HL-60/S4 treated with phorbol 12-myristate 13-acetate at 8.2 ng/mL for 4 days and 3 days (cell line): ENCODE data around the gene IFIT1B.
"Not testable (repeated sequence)": the region's sequence is repeated elsewhere in the genome, so short reads cannot be mapped to it uniquely, and the experiment has no call there.

Experiments used
- in situ Hi-C: fragments of 300-500 bp; cut with MboI; formaldehyde crosslinking; loops from 2 replicates; pipeline ENCODE4 v1.15.0; 2022; ENCODE audit warnings: low sequenced_read_pairs

The IFIT1B gene

GRCh38 chr10:89377705-89378637, at the start of gene IFIT1B:
TSS of gene IFIT1B (plus strand) at chr10:89378056. CDS start at chr10:89378136, 80 bp downstream.
- in situ Hi-C loops = no loop called here

GRCh38 chr10:89329151-89329550, 48.7 kb upstream of the IFIT1B start:
- in situ Hi-C loops = no loop called here

DNA sequence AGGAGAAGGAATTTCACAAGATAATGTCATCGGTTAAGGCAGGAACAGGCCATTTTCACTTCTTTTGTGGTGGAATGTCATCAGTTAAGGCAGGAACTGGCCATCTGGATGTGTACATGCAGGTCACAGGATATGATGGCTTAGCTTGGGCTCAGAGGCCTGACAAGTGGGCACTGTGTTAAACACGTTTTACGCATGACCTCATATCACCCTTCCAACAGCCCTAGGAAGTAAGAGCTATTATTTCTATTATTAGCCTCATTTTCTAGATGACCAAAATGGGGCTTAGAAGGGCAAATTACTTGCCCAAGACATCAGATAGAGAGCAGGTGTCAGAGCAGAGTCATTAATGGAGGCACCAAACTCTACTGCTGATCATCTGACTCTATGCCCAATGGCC, 47.8 kb upstream of the IFIT1B start:
- in situ Hi-C loops = not testable (repeated sequence)

DNA sequence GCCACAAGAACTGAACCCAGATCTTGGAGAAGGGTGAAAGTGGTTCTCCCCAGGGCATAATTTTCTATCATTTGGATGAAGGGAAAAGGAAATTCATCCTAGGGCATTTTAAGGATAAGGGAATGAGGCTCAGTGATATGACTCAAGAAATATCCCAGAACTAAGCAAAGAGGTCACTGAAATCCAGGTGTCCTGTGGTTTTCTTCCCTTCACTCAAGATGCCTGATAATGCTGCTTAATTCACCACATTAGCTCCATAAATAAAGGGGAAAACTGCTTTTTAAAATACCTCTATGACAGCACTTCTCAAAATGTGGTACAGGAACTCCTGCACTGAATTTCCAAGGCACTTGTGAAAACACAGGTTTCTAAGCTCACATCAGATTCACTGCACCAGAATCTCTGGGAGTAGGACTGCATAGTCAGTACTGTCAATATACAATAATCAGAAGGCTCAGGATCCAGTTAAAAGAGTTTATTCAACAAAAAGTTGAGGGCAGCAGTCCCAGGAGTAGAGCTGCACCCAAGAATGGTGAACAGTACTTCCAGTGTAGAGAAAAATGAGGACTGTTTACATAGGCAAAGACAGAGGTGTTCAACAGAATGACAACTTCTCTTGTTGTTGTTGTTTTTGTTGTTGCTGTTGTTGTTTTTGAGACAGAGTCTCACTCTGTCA, 47.2 kb upstream of the IFIT1B start:
- in situ Hi-C loops = no loop called here

- in situ Hi-C loops = not testable (repeated sequence)
Observed at GRCh38 chr10:89331487-89332122, 46.3 kb upstream of the IFIT1B start.

DNA sequence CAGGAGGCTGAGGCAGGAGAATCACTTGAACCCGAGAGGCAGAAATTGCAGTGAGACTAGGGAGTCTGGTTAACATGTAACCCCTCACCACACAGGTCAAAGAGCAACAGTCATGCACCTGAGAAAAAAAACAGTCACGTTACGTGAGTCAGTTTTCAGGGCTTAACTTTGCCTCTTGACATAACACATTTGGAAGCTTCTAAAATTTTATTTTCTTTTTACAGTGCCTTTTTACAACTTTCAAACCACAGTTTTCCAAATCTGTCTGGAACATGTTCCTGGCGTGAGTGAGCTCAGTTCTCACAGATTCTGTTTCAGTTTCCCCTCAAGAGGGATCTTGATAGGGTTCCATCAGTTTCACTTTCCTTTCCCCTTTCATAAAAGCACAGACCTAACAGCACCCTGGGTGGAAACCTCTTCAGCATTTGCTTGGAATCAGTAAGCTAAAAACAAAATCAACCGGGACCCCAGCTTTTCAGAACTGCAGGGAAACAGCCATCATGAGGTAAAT, 45.7 kb upstream of the IFIT1B start:
- in situ Hi-C loops = no loop called here

- in situ Hi-C loops = no loop called here
Observed at GRCh38 chr10:89335226-89335625, 42.6 kb upstream of the IFIT1B start.

- in situ Hi-C loops = no loop called here
Observed at GRCh38 chr10:89336241-89336640, 41.6 kb upstream of the IFIT1B start.

DNA sequence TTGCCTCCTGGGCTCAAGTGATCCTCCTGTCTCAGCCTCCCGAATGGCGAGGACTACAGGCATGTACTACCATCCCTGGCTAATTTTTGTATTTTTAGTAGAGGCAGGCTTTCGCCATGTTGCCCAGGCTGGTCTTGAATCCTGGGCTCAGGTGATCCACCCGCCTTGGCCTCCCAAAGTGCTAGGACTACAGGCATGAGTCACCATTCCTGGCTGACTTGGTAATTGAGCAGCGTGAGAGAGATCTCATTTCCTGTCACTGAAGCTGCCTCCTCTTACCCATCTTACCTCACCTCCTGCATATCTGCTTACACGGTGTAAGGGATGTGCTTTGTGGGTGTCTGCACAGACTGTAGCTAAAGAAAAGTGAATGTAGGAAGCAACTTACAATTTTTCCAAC, 40.4 kb upstream of the IFIT1B start:
- in situ Hi-C loops = no loop called here

DNA sequence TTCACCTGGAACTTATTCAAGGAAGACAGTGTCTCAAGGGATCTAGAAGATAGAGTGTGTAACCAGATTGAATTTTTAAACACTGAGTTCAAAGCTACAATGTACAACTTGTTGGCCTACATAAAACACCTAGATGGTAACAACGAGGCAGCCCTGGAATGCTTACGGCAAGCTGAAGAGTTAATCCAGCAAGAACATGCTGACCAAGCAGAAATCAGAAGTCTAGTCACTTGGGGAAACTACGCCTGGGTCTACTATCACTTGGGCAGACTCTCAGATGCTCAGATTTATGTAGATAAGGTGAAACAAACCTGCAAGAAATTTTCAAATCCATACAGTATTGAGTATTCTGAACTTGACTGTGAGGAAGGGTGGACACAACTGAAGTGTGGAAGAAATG, 39.1 kb upstream of the IFIT1B start:
- in situ Hi-C loops = no loop called here

DNA sequence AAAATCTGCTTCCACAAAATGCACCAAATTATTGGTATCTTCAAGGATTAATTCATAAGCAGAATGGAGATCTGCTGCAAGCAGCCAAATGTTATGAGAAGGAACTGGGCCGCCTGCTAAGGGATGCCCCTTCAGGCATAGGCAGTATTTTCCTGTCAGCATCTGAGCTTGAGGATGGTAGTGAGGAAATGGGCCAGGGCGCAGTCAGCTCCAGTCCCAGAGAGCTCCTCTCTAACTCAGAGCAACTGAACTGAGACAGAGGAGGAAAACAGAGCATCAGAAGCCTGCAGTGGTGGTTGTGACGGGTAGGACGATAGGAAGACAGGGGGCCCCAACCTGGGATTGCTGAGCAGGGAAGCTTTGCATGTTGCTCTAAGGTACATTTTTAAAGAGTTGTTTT, 38.0 kb upstream of the IFIT1B start:
- in situ Hi-C loops = no loop called here

DNA sequence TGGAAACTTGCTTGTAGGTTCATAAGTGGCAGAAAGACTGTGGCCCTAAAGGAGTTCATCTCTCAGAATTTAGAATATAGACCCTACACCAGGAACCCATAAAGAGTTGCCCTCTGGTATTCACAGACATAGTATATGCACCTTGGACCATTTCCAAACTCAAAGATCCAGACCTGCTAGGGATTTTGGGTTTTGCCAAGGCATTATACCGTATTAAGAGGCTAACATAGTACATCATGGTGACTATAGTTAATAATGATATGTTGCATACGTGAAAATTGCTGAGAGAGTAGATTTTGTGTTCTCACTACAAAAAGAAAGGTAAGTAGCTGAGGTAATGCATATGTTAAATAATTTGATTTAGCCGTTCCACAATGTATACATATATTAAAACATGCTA, 36.2 kb upstream of the IFIT1B start:
- in situ Hi-C loops = no loop called here

GRCh38 chr10:89342206-89342958, 35.5 kb upstream of the IFIT1B start:
- in situ Hi-C loops = no loop called here

GRCh38 chr10:89343089-89343767, 34.6 kb upstream of the IFIT1B start:
- in situ Hi-C loops = no loop called here

- in situ Hi-C loops = no loop called here
Observed at GRCh38 chr10:89344156-89344555, 33.7 kb upstream of the IFIT1B start.

- in situ Hi-C loops = no loop called here
Observed at GRCh38 chr10:89345367-89346000, 32.4 kb upstream of the IFIT1B start.

DNA sequence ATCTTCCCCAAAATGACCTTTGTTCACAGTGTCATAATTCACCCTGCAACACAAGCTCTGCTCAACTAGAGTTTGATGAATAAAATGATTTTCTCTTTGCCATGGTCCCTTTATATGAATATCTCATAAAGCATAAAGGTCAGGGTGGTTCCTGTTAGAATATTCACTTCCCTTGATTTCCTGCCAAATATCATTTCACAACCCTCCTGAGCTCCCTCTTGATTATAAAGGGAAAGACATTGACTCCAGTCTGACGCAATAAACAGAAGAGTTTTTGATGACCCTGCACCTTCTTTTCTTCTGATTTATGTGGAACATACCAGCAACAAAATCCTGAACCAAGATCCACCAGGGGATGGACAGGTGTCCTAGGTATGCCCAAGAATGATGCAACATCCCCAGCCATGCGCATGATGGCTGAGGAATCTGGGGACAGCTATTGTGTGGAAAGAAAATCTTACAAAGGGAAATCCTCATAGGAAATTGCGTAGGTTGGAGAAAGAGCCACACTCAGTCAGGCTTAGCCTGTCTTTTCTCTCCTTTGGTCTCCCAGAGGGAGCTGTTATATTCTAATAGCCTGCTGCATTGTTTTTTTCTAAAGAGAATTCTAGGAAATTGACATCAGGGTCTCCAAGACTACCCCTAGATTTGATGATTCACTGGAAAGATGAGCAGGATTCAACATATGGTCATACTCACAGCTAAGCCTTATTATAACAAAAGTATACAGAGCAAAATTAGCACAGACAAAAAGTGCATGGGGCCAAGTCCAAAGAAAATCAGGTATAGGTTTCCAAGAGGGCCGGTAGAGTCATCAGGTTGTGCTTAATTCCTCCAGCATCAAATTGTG, 31.2 kb upstream of the IFIT1B start:
- in situ Hi-C loops = no loop called here

GRCh38 chr10:89347701-89348457, 30.0 kb upstream of the IFIT1B start:
- in situ Hi-C loops = no loop called here
